HCT116 (cell line): Measurements from ENCODE around the gene HSDL2. TPM values are rescaled to one million over a fixed set of nuclear protein-coding genes. Genes with fewer than 3 reads are reported as not detected.

Experiments used
- ATAC-seq: fragments of 200-7000 bp; cut with Tn5 transposase; 2 replicates; pipeline ENCODE4 v1.9.1; 2020; ENCODE audit warnings: mild to moderate bottlenecking, moderate library complexity
- BruUV-seq: library from RNA; stranded (reverse); fragments of 400-500 nt; replicated peaks from 2 replicates; lab custom pipeline; 2021; lab: Mats Ljungman, UMichigan
- CTCF ChIA-PET: fragments of 300-600 bp; sonication (Branson Sonifier 250); formaldehyde crosslinking; loops from one replicate; lab custom pipeline; 2021; ENCODE audit warnings: antibody characterized with exemption; lab: Charles Lee
- POLR2A ChIA-PET: fragments of 300-600, 350-600 bp; sonication (Branson Sonifier 250); formaldehyde crosslinking; loops from one replicate; lab custom pipeline; 2021; ENCODE audit warnings: antibody characterized with exemption; lab: Charles Lee
- RAD21 ChIA-PET, 2 experiments: fragments of 300-600 bp; sonication (Branson Sonifier 250); formaldehyde crosslinking; loops; one replicate each; lab custom pipeline; 2023; ENCODE audit warnings: low total read pairs in 2 of 2; ENCODE audit not compliant: uncharacterized antibody in 2 of 2, unreplicated experiment in 2 of 2, low non-redundant PET in 1 of 2; lab: Charles Lee
- DNase-seq: peaks from one replicate; pipeline ENCODE4 v3.0.0-alpha.2; 2010; ENCODE audit warnings: low read depth, low spot score
- H2AFZ ChIP-seq: fragments of 200-600 bp; shearing (Covaris generic), sonication (generic); 2 replicates; pipeline ENCODE4 v1.6.1; 2017; ENCODE audit warnings: low read depth, mixed run types, mixed read lengths, antibody characterized with exemption, low read length; ENCODE audit not compliant: poor library complexity, severe bottlenecking
- H3K27ac ChIP-seq: 2 replicates; pipeline ENCODE4 v1.5.1; 2012; ENCODE audit warnings: low read depth, low read length
- H3K27me3 ChIP-seq: fragments of 200-600 bp; sonication (generic); 2 replicates; pipeline ENCODE4 v1.6.1; 2016; ENCODE audit warnings: mixed run types, low read length, mixed read lengths; ENCODE audit not compliant: insufficient read depth
- H3K36me3 ChIP-seq, 2 experiments: fragments of 200-500 bp in 1 of 2; fragments of 200-600 bp in 1 of 2; sonication (Bioruptor generic) in 1 of 2; sonication (generic) in 1 of 2; 2 replicates each; pipeline versions ENCODE4 v1.5.1 to v1.6.1; 2014 to 2016; ENCODE audit warnings: low read length in 2 of 2, inconsistent platforms in 1 of 2, mixed read lengths in 1 of 2, mixed run types in 1 of 2; ENCODE audit not compliant: insufficient read depth in 2 of 2, control insufficient read depth in 1 of 2
- H3K4me1 ChIP-seq, 2 experiments: fragments of 200-600 bp in 1 of 2; sonication (generic) in 1 of 2; 2 replicates each; pipeline versions ENCODE4 v1.5.1 to v1.6.1; 2012 to 2017; ENCODE audit warnings: low read length in 2 of 2, inconsistent platforms in 1 of 2, mild to moderate bottlenecking in 1 of 2, mixed read lengths in 1 of 2, mixed run types in 1 of 2, moderate library complexity in 1 of 2; ENCODE audit not compliant: insufficient read depth in 2 of 2, control insufficient read depth in 1 of 2
- H3K4me2 ChIP-seq: fragments of 200-600 bp; sonication (generic); 2 replicates; pipeline ENCODE4 v1.6.1; 2017; ENCODE audit warnings: mixed run types, low read length, mixed read lengths
- H3K4me3 ChIP-seq, 2 experiments: fragments of 200-600 bp in 1 of 2; sonication (generic) in 1 of 2; replicated peaks in 1 of 2; 2 replicates each; pipeline ENCODE4 v1.5.1; 2011 to 2016; ENCODE audit warnings: low read length in 2 of 2, control low read depth in 1 of 2, low read depth in 1 of 2, mild to moderate bottlenecking in 1 of 2, mixed read lengths in 1 of 2, mixed run types in 1 of 2
- H3K79me2 ChIP-seq: fragments of 200-600 bp; sonication (generic); 2 replicates; pipeline ENCODE4 v1.6.1; 2017; ENCODE audit warnings: mild to moderate bottlenecking, mixed run types, low read length, moderate library complexity, mixed read lengths; ENCODE audit not compliant: insufficient read depth
- H3K9ac ChIP-seq: fragments of 200-600 bp; sonication (generic); 2 replicates; pipeline ENCODE4 v1.6.1; 2016; ENCODE audit warnings: low read length, mixed read lengths
- H3K9me2 ChIP-seq: fragments of 200-600 bp; sonication (generic), shearing (Covaris generic); 2 replicates; pipeline ENCODE4 v1.6.1; 2017; ENCODE audit warnings: mixed run types, mild to moderate bottlenecking, moderate library complexity; ENCODE audit not compliant: insufficient read depth
- H3K9me3 ChIP-seq, 2 experiments: fragments of 200-500 bp in 1 of 2; fragments of 200-600 bp in 1 of 2; sonication (Bioruptor generic) in 1 of 2; sonication (generic) in 1 of 2; 2 replicates each; pipeline ENCODE4 v1.6.1; 2014 to 2017; ENCODE audit warnings: low read length in 2 of 2, mixed read lengths in 2 of 2, inconsistent platforms in 1 of 2, low read depth in 1 of 2, mild to moderate bottlenecking in 1 of 2, mixed run types in 1 of 2, moderate library complexity in 1 of 2; ENCODE audit not compliant: control insufficient read depth in 1 of 2, insufficient read depth in 1 of 2
- H4K20me1 ChIP-seq: fragments of 200-600 bp; sonication (generic), shearing (Covaris generic); 2 replicates; pipeline ENCODE4 v1.6.1; 2017; ENCODE audit warnings: mixed run types, mild to moderate bottlenecking, moderate library complexity; ENCODE audit not compliant: insufficient read depth
- ELF1 ChIP-seq: IDR thresholded peaks from 2 replicates; pipeline ENCODE4 v1.6.1; 2012; ENCODE audit warnings: low read depth, borderline replicate concordance
- RAD21 ChIP-seq: IDR thresholded peaks from 2 replicates; pipeline ENCODE4 v1.6.1; 2012; ENCODE audit warnings: low read depth, mild to moderate bottlenecking
- SP1 ChIP-seq: IDR thresholded peaks from 2 replicates; pipeline ENCODE4 v1.6.1; 2012; ENCODE audit warnings: low read depth
- TCF7L2 ChIP-seq: IDR thresholded peaks from 2 replicates; pipeline ENCODE4 v1.7.0; 2011; ENCODE audit warnings: borderline replicate concordance, inconsistent platforms; ENCODE audit not compliant: insufficient read depth, insufficient read length; ENCODE audit errors: extremely low read depth
- intact Hi-C: fragments of 100-400 bp; cut with micrococcal nuclease; formaldehyde crosslinking; loops from 2 replicates; pipeline ENCODE4 v1.10.0; 2022
- total RNA-seq: library from RNA; stranded (reverse); gene quantifications from one replicate; pipeline ENCODE4 v1.2.1, GENCODE V29; 2021; ENCODE audit not compliant: unreplicated experiment
- TF ChIP-seq, protein P1 (sequence below), 3 experiments: fragments of 200-600 bp in 1 of 3; sonication (generic) in 1 of 3; IDR thresholded peaks in 2 of 3; conservative IDR thresholded peaks in 1 of 3; 2 replicates each; pipeline ENCODE4 v1.5.1; 2012 to 2017; ENCODE audit warnings: low read depth in 2 of 3, low read length in 2 of 3, antibody characterized with exemption in 1 of 3, borderline replicate concordance in 1 of 3, control low read depth in 1 of 3, mild to moderate bottlenecking in 1 of 3, mixed read lengths in 1 of 3, mixed run types in 1 of 3, moderate library complexity in 1 of 3; ENCODE audit not compliant: insufficient read depth in 1 of 3

Gene HSDL2
- total RNA-seq, 1 experiment from 2014 or later = 33.9 TPM

DNA sequence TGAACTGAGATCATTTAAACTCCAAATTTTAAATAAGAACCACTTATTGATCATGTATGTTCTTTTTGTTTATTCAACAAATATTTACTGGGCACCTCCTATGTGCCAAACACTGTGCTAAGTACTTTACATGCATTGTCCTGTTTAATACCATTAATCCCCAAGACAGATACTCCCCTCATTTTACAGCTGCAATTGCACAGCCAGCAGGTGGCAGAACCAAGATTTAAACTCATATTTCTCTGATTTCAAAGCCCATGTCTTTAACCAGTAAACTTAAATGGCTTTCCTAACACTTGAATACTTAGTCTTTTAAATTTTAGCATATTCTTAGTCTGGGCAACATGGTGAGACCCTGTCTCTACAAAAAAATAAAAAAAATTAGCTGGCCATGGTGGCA lies 63.3 kb downstream of the HSDL2 start:
- Histone ChIP-seq H3K9me2 (no peaks in the 10 kb centered on the region), H2AFZ (no peak overlapping the region), H3K9ac (no peak overlapping the region), H3K4me2 (no peak overlapping the region), H3K4me1 (no peaks in the 10 kb centered on the region), H3K27ac (no peak overlapping the region), H4K20me1 (no peaks in the 10 kb centered on the region), H3K79me2 (no peaks in the 10 kb centered on the region), H3K9me3 (no peaks in the 10 kb centered on the region), H3K4me3 (no peak overlapping the region), H3K36me3 (no peaks in the 10 kb centered on the region; a peak in 2 of 4 replicates), H3K27me3 (no peaks in the 10 kb centered on the region)
- TF ChIP-seq TCF7L2 (no peak), RAD21 (peak; percentile 48), SP1 (no peak)
- TF ChIP-seq, protein P1, sequence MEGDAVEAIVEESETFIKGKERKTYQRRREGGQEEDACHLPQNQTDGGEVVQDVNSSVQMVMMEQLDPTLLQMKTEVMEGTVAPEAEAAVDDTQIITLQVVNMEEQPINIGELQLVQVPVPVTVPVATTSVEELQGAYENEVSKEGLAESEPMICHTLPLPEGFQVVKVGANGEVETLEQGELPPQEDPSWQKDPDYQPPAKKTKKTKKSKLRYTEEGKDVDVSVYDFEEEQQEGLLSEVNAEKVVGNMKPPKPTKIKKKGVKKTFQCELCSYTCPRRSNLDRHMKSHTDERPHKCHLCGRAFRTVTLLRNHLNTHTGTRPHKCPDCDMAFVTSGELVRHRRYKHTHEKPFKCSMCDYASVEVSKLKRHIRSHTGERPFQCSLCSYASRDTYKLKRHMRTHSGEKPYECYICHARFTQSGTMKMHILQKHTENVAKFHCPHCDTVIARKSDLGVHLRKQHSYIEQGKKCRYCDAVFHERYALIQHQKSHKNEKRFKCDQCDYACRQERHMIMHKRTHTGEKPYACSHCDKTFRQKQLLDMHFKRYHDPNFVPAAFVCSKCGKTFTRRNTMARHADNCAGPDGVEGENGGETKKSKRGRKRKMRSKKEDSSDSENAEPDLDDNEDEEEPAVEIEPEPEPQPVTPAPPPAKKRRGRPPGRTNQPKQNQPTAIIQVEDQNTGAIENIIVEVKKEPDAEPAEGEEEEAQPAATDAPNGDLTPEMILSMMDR (IDR thresholded peaks at IDR 0.05 in 2 of 3, conservative IDR thresholded peaks at IDR 0.05 in 1 of 3; ENCODE audit: borderline replicate concordance in 1 of 3, insufficient read depth in 1 of 3, low read depth in 2 of 3, low read length in 2 of 3) = peak; percentile 43 to 67 (median 55); a peak in 5 of 6 replicates
- 0 out of 2 replicates have a peak, but pooled peaks have one; percentile 55 for ATAC-seq
- intact Hi-C loops = loop anchor here (2.0 to 5.0 kb wide), 3 partner anchors 264 to 378 kb away; no protein-coding TSS in a partner anchor
- ChIA-PET CTCF (interaction anchor here (0.7 to 2.3 kb wide), 6 partner anchors 9 to 377 kb away, joined by 3 to 9 read pairs (median 4); no protein-coding TSS in a partner anchor), RAD21 (no interaction called here), POLR2A (no interaction called here)
- no peak for DNase-seq
- no TSS peak for BruUV-seq

DNA sequence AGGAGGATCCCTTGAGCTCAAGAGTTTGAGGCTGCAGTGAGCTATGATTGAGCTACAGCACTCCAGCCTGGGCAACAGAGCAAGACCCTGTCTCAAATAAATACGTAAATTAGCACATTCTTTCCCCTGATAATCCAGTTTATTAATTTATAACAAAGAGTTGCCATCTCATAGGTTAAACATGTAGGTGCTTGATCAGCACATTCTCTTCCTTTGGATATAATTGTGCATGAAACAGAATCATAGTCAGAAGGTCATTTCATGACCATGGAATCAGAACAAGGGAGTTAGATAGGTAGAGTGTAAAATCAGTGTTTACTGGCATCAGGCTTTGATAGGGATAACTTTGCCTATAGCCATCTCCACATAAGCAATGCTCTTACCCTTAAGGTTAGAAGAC lies 63.7 kb downstream of the HSDL2 start:
- H4K20me1 ChIP-seq = no peaks in the 10 kb centered on the region
- RAD21 ChIA-PET = no interaction called here
- no TSS peak for BruUV-seq
- ATAC-seq (no peak), DNase-seq (no peak)
- no peak overlapping the region for H3K27ac ChIP-seq
- no peaks in the 10 kb centered on the region for H3K27me3 ChIP-seq
- no peak overlapping the region for H2AFZ ChIP-seq
- H3K36me3 ChIP-seq = no peaks in the 10 kb centered on the region; a peak in 2 of 4 replicates
- no peak overlapping the region for H3K4me3 ChIP-seq
- no peaks in the 10 kb centered on the region for H3K9me2 ChIP-seq
- no peak overlapping the region for H3K9ac ChIP-seq
- POLR2A ChIA-PET = no interaction called here
- H3K4me1 ChIP-seq = no peaks in the 10 kb centered on the region
- H3K4me2 ChIP-seq = no peak overlapping the region
- H3K9me3 ChIP-seq = no peaks in the 10 kb centered on the region
- TF ChIP-seq ELF1 = no peak
- intact Hi-C loops = loop anchor here (2.0 to 5.0 kb wide), 3 partner anchors 264 to 377 kb away; no protein-coding TSS in a partner anchor
- H3K79me2 ChIP-seq = no peaks in the 10 kb centered on the region
- CTCF ChIA-PET = interaction anchor here (0.7 to 2.3 kb wide), 6 partner anchors 9 to 376 kb away, joined by 3 to 9 read pairs (median 4); no protein-coding TSS in a partner anchor
